SK-N-SH treated with all-trans-retinoic acid at 6 μM for 48 hours (cell line): ENCODE results near the gene PTPRN2.

Source experiments
- BACH2 ChIP-seq: fragments of 250-450 bp; sonication (Bioruptor Pico); IDR thresholded peaks from 2 replicates; pipeline ENCODE4 v1.9.0; 2021; ENCODE audit warnings: mild to moderate bottlenecking, borderline replicate concordance
- CSDC2 ChIP-seq: fragments of 250-450 bp; sonication (Bioruptor Pico); IDR thresholded peaks from 2 replicates; pipeline ENCODE4 v1.5.0; 2020; ENCODE audit warnings: mild to moderate bottlenecking, moderate library complexity
- ISL1 ChIP-seq: fragments of 250-450 bp; sonication (Bioruptor Pico); IDR thresholded peaks from 2 replicates; pipeline ENCODE4 v2.1.2; 2022; ENCODE audit warnings: mild to moderate bottlenecking, moderate library complexity
- OSR1 ChIP-seq: fragments of 250-450 bp; sonication (Bioruptor Pico); IDR thresholded peaks from 2 replicates; pipeline ENCODE4 v1.8.0; 2022; ENCODE audit warnings: moderate library complexity, mild to moderate bottlenecking, inconsistent platforms
- RARB ChIP-seq: fragments of 250-450 bp; sonication (Bioruptor Pico); IDR thresholded peaks from 2 replicates; pipeline ENCODE4 v1.8.0; 2021; ENCODE audit warnings: mild to moderate bottlenecking, moderate library complexity
- TCF4 ChIP-seq: fragments of 250-450 bp; sonication (Bioruptor Pico); IDR thresholded peaks from 2 replicates; pipeline ENCODE4 v1.8.0; 2021; ENCODE audit warnings: mild to moderate bottlenecking, moderate library complexity, borderline replicate concordance
- ZFP30 ChIP-seq: fragments of 450-650 bp; formaldehyde crosslinking; IDR thresholded peaks from 2 replicates; pipeline ENCODE4 v1.5.0; 2022; ENCODE audit warnings: mild to moderate bottlenecking, moderate library complexity
- ZNF70 ChIP-seq: fragments of 450-650 bp; formaldehyde crosslinking; IDR thresholded peaks from 2 replicates; pipeline ENCODE4 v1.5.0; 2020; ENCODE audit warnings: mild to moderate bottlenecking, moderate library complexity
- ZNF8 ChIP-seq: fragments of 450-650 bp; formaldehyde crosslinking; IDR thresholded peaks from 2 replicates; pipeline ENCODE4 v1.5.0; 2020; ENCODE audit warnings: mild to moderate bottlenecking, moderate library complexity
- TF ChIP-seq, protein P1 (sequence below): fragments of 250-450 bp; sonication (Bioruptor Pico); IDR thresholded peaks from 2 replicates; pipeline ENCODE4 v1.8.0; 2020; ENCODE audit warnings: mild to moderate bottlenecking, moderate library complexity, borderline replicate concordance
- TF ChIP-seq, protein P2 (sequence below): fragments of 250-450 bp; sonication (Bioruptor Pico); IDR thresholded peaks from 2 replicates; pipeline ENCODE4 v1.5.1; 2020; ENCODE audit warnings: low read depth, mild to moderate bottlenecking, moderate library complexity

DNA sequence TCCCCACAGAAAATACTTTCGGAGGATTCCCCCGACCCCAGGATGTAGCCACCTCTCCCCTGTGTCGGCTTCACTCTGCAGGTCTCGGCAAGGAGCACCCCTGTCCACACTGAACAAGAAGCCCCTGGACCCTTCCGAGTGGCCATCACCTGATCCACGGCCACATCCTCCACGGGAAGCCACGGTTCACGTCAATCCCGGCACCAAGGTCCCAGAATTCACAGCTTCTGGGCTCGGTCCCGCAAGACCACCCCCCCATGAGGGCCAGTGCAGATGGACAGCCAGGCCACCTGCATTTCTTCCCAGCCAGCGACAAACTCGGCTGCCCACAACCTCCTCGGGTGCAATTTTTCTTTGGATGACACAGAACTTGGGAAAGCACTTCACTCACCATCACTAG is 199.6 kb downstream of the PTPRN2 start:
- TF ChIP-seq ZNF70 (CRISPR knock-in tag) (no peak), OSR1 (CRISPR knock-in tag) (no peak), RARB (CRISPR knock-in tag) (no peak), BACH2 (CRISPR knock-in tag) (no peak), TCF4 (CRISPR knock-in tag) (no peak), ZFP30 (CRISPR knock-in tag) (no peak), ISL1 (CRISPR knock-in tag) (no peak), ZNF8 (CRISPR knock-in tag) (no peak), CSDC2 (CRISPR knock-in tag) (no peak)
- TF ChIP-seq, protein P1, sequence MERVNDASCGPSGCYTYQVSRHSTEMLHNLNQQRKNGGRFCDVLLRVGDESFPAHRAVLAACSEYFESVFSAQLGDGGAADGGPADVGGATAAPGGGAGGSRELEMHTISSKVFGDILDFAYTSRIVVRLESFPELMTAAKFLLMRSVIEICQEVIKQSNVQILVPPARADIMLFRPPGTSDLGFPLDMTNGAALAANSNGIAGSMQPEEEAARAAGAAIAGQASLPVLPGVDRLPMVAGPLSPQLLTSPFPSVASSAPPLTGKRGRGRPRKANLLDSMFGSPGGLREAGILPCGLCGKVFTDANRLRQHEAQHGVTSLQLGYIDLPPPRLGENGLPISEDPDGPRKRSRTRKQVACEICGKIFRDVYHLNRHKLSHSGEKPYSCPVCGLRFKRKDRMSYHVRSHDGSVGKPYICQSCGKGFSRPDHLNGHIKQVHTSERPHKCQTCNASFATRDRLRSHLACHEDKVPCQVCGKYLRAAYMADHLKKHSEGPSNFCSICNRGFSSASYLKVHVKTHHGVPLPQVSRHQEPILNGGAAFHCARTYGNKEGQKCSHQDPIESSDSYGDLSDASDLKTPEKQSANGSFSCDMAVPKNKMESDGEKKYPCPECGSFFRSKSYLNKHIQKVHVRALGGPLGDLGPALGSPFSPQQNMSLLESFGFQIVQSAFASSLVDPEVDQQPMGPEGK (CRISPR knock-in tag): no peak
- TF ChIP-seq, protein P2, sequence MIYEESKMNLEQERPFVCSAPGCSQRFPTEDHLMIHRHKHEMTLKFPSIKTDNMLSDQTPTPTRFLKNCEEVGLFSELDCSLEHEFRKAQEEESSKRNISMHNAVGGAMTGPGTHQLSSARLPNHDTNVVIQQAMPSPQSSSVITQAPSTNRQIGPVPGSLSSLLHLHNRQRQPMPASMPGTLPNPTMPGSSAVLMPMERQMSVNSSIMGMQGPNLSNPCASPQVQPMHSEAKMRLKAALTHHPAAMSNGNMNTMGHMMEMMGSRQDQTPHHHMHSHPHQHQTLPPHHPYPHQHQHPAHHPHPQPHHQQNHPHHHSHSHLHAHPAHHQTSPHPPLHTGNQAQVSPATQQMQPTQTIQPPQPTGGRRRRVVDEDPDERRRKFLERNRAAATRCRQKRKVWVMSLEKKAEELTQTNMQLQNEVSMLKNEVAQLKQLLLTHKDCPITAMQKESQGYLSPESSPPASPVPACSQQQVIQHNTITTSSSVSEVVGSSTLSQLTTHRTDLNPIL (CRISPR knock-in tag): no peak
